ENCODE measurements around the gene PFDN2.
A peak's percentile ranks its signal among the peaks of the same experiment; 100 is the strongest.

Gene PFDN2

DNA sequence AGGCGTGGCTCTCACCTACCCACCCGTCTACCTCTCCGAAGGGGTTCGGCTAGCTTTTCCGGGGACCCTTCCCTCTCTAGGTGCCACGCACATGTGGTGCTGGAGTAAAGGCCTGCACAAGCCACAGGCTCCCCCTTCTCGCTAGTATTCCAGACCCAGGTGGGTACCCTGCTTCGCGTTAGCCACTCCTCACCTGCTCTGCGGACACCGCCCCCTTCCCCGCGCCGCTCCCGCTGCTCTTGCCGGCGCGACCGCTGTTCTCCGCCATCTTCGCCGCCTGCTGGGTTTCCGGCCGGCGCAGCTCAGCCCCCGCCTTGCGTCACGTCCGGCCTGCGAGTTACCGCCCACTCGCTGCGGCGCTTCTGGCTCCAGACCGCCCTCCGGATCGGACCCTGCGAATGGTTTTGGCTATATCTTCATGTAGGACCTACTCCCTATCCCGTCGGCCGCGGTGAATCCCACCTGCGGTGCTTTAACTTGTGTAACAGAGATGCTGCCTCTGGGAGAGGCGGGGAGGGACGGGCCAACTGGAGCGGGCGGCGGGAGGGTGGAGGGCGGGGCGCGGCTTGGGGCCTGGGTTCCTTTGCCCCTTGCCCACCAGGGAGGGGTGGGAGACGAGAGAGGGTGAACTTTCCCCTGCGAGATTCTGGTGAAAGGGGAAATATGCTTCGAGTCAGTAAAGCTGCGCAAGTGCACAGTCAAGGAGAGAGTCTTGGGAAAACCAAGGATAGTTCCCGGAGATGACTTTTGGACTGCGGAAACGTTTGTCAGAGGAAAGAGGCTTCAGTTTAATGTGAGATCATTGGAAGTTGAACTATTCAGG, at the start of gene PFDN2, which contains the start of gene NIT1:
Gene PFDN2 (minus strand): TSS at position 279 of the 823 bp plus-strand sequence. CDS start 11 bp downstream, at position 268.
Gene NIT1 (plus strand): TSS at position 347 of the 823 bp plus-strand sequence. CDS start 72 bp downstream, at position 419.
- DNase-seq = peak; percentile 67

- peak; percentile 48 for DNase-seq
These were observed 49.1 kb upstream of the PFDN2 start for GRCh38 chr1:161166669-161167548.

DNA sequence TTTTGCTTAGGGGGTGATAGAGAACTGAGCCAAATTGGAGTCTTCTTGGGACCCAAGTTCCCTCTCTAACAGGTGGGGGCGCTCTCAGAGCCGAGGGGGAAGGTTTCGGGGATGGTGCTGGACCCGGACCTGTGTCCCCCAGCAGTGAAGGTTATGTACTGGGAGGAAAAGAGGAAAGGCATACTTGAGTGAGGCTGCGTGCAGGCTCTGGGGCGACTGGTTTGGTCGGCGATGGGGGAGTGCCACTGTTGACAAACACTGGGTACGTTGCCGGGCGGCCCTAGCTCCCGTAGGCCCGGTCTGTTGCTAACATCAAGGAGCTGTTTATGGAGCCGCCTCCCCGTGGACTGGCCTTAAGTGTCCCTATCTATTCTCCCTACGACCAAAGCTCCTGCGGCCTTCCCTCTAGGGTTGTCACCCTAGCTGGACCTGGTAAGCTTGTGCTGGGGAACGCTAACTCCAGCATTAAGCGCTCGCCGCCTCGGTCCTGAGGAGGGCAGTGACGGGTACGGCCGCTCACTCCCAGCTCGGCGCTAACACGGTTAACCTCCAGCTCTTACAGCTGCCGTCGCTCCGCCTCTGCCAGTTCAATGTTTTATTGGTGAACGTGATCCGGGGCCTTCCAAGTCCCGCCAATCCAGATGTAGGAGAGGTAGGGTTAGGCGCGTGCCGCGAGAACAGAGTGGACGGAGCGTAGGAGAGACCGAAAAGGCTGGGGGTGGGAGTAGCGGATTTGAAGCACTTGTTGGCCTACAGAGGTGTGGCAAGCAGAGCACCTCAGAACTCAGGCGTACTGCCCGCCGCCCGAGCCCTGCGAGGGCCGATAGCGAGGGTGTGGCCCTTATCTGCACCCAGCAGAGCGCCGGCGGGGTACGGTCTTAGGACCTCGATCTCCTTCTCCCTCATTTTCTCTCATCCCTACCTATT, 48.2 kb upstream of the PFDN2 start, which contains the start of gene PPOX:
Gene PPOX (plus strand): TSS at position 685 of the 927 bp plus-strand sequence. CDS start 422 bp downstream, outside the sequence.
- DNase-seq = peak; percentile 99

DNA sequence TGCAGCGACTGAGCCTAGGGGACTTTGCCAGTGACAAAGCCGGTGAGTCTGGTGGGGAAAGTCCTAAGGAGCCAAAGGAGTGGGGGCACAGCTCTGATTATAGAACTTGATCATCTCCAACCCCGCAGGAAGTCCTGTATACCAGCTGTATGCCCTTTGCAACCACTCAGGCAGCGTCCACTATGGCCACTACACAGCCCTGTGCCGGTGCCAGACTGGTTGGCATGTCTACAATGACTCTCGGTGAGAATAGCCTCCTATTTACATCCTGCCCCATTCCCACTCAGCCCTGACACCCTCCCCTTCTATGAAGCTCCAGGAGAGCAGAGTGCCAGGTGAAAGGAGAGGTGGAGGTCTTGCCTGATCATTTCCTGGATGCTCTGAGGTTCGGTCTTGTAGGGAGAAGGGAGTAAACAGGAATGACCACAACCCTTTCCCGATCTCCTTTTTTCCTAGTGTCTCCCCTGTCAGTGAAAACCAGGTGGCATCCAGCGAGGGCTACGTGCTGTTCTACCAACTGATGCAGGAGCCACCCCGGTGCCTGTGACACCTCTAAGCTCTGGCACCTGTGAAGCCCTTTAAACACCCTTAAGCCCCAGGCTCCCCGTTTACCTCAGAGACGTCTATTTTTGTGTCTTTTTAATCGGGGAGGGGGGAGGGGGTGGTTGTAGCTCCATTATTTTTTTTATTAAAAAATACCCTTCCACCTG, 47.2 kb upstream of the PFDN2 start:
- no peak for DNase-seq

DNA sequence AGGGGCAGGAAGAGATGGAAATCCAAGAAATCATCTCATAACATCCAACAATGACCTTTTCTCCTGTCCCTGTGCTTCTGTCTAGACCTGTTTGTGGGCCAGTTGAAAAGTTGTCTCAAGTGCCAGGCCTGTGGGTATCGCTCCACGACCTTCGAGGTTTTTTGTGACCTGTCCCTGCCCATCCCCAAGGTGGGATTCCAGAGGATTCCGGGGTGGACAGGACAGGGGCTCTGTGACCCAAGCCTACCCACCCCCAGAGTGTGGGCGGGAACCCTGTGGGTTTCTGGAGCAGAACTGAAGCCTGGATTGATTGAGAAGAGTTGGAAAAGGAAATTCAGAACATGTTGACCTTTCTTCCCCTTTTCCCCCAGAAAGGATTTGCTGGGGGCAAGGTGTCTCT, 46.0 kb upstream of the PFDN2 start:
- no peak for DNase-seq

GRCh38 chr1:161162806-161163205, 45.0 kb upstream of the PFDN2 start:
- DNase-seq = no peak

DNA sequence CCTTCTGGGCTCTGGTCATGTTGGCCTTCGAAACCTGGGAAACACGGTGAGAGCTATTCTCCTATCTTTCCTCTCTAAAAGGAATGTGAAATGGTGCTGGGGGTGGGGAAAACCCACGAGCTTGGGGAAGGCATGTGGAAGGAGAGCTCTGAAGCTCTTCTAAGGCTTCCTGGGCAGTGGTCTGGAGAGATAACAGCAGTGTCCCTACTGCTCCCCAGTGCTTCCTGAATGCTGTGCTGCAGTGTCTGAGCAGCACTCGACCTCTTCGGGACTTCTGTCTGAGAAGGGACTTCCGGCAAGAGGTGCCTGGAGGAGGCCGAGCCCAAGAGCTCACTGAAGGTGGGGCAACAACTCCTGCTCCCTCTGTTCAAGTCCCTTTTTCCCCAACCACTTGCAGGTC, 44.2 kb upstream of the PFDN2 start:
- DNase-seq = no peak

GRCh38 chr1:161161652-161162051, 43.8 kb upstream of the PFDN2 start:
- no peak for DNase-seq

- no peak for DNase-seq
These were observed 42.9 kb upstream of the PFDN2 start for GRCh38 chr1:161160671-161161145.

GRCh38 chr1:161159913-161160243, 42.0 kb upstream of the PFDN2 start:
- no peak for DNase-seq

- DNase-seq = peak; percentile 83
These were observed 41.5 kb upstream of the PFDN2 start, which contains the start of gene USP21 for GRCh38 chr1:161159087-161159912. USP21 (plus strand) TSS chr1:161159500; CDS start chr1:161160641, 1,141 bp downstream.

GRCh38 chr1:161158316-161159010, 40.6 kb upstream of the PFDN2 start:
- no peak for DNase-seq

GRCh38 chr1:161157867-161158266, 40.0 kb upstream of the PFDN2 start:
- DNase-seq = no peak

GRCh38 chr1:161153682-161154337, 36.0 kb upstream of the PFDN2 start, which contains the start of gene UFC1:
UFC1 (plus strand) TSS chr1:161153978; CDS start chr1:161153998, 20 bp downstream.
- peak; percentile 91 for DNase-seq

- no peak for DNase-seq
These were observed 35.3 kb upstream of the PFDN2 start for GRCh38 chr1:161153176-161153575.

GRCh38 chr1:161145832-161146231, 28.0 kb upstream of the PFDN2 start:
- no peak for DNase-seq

- DNase-seq = no peak
These were observed 23.0 kb upstream of the PFDN2 start for GRCh38 chr1:161140755-161141400.

GRCh38 chr1:161139766-161140165, 21.9 kb upstream of the PFDN2 start:
- peak; percentile 60 for DNase-seq

DNA sequence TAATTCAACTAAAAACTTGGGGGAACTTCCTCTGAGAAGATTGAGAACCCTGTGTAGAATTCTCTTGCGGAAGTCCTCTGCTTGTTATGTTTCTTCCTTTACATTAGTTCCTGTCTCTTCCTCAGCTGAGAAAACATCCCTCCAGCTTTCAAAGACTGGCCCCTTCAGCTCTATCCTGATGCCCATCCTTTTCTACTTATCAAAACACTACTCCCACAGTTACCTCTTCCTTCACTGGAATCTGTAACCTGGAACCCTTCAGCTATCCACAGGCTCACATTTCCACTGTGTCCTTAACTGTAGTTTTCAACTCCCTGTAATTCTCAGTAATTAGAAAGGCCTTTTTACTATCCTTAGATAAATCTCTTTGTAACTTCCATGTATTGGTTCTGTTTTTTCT, 20.6 kb upstream of the PFDN2 start:
- DNase-seq = no peak
